Uterus (tissue), 2 donors: ENCODE data around the gene KRT24.

Experiments
- POLR2A ChIP-seq, 2 donors: fragments of 450-650 bp; IDR thresholded peaks; one replicate each; pipeline ENCODE4 v1.6.1; 2016; ENCODE audit warnings: antibody characterized with exemption in 2 of 2, mild to moderate bottlenecking in 1 of 2, moderate library complexity in 1 of 2
- TF ChIP-seq, protein P1 (sequence below), 4 experiments: fragments of 200-600 bp in 2 of 4; fragments of 450-650 bp in 2 of 4; sonication (generic) in 2 of 4; IDR thresholded peaks; one replicate each; pipeline ENCODE4 v1.5.1; 2016 to 2019; ENCODE audit warnings: antibody characterized with exemption in 4 of 4, mild to moderate bottlenecking in 2 of 4, moderate library complexity in 1 of 4

- TF ChIP-seq, protein P1, sequence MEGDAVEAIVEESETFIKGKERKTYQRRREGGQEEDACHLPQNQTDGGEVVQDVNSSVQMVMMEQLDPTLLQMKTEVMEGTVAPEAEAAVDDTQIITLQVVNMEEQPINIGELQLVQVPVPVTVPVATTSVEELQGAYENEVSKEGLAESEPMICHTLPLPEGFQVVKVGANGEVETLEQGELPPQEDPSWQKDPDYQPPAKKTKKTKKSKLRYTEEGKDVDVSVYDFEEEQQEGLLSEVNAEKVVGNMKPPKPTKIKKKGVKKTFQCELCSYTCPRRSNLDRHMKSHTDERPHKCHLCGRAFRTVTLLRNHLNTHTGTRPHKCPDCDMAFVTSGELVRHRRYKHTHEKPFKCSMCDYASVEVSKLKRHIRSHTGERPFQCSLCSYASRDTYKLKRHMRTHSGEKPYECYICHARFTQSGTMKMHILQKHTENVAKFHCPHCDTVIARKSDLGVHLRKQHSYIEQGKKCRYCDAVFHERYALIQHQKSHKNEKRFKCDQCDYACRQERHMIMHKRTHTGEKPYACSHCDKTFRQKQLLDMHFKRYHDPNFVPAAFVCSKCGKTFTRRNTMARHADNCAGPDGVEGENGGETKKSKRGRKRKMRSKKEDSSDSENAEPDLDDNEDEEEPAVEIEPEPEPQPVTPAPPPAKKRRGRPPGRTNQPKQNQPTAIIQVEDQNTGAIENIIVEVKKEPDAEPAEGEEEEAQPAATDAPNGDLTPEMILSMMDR (IDR thresholded peaks at IDR 0.05), result no peak
- TF ChIP-seq POLR2A (IDR thresholded peaks at IDR 0.05), result no peak
These were observed 43.6 kb downstream of the KRT24 start for GRCh38 chr17:40659911-40660310.
